CD4-positive, alpha-beta T cell treated with Interleukin-4 for 1 hour (primary cell): ENCODE measurements around the gene RAB11FIP4.

ENCODE experiments used
- DNase-seq, 2 donors: peaks; one replicate each; pipeline ENCODE4 v3.0.0-alpha.2; 2020 to 2022

The RAB11FIP4 gene

GRCh38 chr17:31508288-31509094, 117.0 kb downstream of the RAB11FIP4 start:
- peak; percentile 82 to 86 for DNase-seq

GRCh38 chr17:31509095-31509804, 117.8 kb downstream of the RAB11FIP4 start:
- peak in 1 of 2 donors; percentile 20 for DNase-seq

GRCh38 chr17:31509805-31510177, 118.3 kb downstream of the RAB11FIP4 start:
- no peak for DNase-seq

GRCh38 chr17:31510308-31511194, 119.1 kb downstream of the RAB11FIP4 start:
- DNase-seq, result no peak

GRCh38 chr17:31511195-31511578, 119.7 kb downstream of the RAB11FIP4 start:
- DNase-seq, result no peak

- DNase-seq, result no peak
Observed at GRCh38 chr17:31511580-31511979, 120.1 kb downstream of the RAB11FIP4 start.

GRCh38 chr17:31512104-31512740, 120.7 kb downstream of the RAB11FIP4 start:
- no peak for DNase-seq

- DNase-seq, result no peak
Observed at GRCh38 chr17:31512796-31513195, 121.3 kb downstream of the RAB11FIP4 start.

- DNase-seq, result no peak
Observed at GRCh38 chr17:31513731-31514427, 122.4 kb downstream of the RAB11FIP4 start.

GRCh38 chr17:31515267-31515666, 123.8 kb downstream of the RAB11FIP4 start:
- no peak for DNase-seq

- no peak for DNase-seq
Observed at GRCh38 chr17:31517524-31517923, 126.0 kb downstream of the RAB11FIP4 start.

- DNase-seq, result no peak
Observed at GRCh38 chr17:31518478-31518877, 127.0 kb downstream of the RAB11FIP4 start.

GRCh38 chr17:31521632-31522283, 130.3 kb downstream of the RAB11FIP4 start:
- DNase-seq, result no peak

GRCh38 chr17:31522284-31522931, 130.9 kb downstream of the RAB11FIP4 start:
- no peak for DNase-seq

- no peak for DNase-seq
Observed at GRCh38 chr17:31522987-31523495, 131.6 kb downstream of the RAB11FIP4 start.

- DNase-seq, result no peak
Observed at GRCh38 chr17:31523862-31524730, 132.6 kb downstream of the RAB11FIP4 start.

- peak; percentile 81 to 84 for DNase-seq
Observed at GRCh38 chr17:31524926-31525800, 133.7 kb downstream of the RAB11FIP4 start.

- DNase-seq, result no peak
Observed at GRCh38 chr17:31525801-31526549, 134.5 kb downstream of the RAB11FIP4 start.
